ENCODE measurements around the gene SLCO4A1. TPM values are rescaled to one million over a fixed set of nuclear protein-coding genes. Genes with fewer than 3 reads are reported as not detected.
A peak's percentile ranks its signal among the peaks of the same experiment; 100 is the strongest.

SLCO4A1 gene
- total RNA-seq, 2 experiments from 2014 or later = 66.5 to 68.4 TPM

GRCh38 chr20:62684981-62685380 lies 42.7 kb downstream of the SLCO4A1 start:
- DNase-seq (no peak), ATAC-seq (no peak)
- intact Hi-C loops (cut with micrococcal nuclease) = no loop called here
- POLR2A ChIA-PET = no interaction called here
- no peak overlapping the region for H3K4me3 Mint-ChIP-seq
- H3K27me3 Mint-ChIP-seq = peaks cover 13% of the 10 kb centered on the region
- CTCF ChIA-PET = interaction anchor here (1.3 to 1.5 kb wide), 2 partner anchors 25 to 106 kb away, joined by 3 to 9 read pairs; no protein-coding TSS in a partner anchor
- TF ChIP-seq, protein P1, sequence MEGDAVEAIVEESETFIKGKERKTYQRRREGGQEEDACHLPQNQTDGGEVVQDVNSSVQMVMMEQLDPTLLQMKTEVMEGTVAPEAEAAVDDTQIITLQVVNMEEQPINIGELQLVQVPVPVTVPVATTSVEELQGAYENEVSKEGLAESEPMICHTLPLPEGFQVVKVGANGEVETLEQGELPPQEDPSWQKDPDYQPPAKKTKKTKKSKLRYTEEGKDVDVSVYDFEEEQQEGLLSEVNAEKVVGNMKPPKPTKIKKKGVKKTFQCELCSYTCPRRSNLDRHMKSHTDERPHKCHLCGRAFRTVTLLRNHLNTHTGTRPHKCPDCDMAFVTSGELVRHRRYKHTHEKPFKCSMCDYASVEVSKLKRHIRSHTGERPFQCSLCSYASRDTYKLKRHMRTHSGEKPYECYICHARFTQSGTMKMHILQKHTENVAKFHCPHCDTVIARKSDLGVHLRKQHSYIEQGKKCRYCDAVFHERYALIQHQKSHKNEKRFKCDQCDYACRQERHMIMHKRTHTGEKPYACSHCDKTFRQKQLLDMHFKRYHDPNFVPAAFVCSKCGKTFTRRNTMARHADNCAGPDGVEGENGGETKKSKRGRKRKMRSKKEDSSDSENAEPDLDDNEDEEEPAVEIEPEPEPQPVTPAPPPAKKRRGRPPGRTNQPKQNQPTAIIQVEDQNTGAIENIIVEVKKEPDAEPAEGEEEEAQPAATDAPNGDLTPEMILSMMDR (IDR thresholded peaks at IDR 0.05) = no peak
- no peaks in the 10 kb centered on the region for H3K36me3 Mint-ChIP-seq (ENCODE audit: low read depth)
- peaks cover 4% of the 10 kb centered on the region for H3K9me3 Mint-ChIP-seq
- no peak overlapping the region for H3K27ac Mint-ChIP-seq
- H3K4me1 Mint-ChIP-seq (ENCODE audit: low read depth) = peaks cover 4% of the 10 kb centered on the region

DNA sequence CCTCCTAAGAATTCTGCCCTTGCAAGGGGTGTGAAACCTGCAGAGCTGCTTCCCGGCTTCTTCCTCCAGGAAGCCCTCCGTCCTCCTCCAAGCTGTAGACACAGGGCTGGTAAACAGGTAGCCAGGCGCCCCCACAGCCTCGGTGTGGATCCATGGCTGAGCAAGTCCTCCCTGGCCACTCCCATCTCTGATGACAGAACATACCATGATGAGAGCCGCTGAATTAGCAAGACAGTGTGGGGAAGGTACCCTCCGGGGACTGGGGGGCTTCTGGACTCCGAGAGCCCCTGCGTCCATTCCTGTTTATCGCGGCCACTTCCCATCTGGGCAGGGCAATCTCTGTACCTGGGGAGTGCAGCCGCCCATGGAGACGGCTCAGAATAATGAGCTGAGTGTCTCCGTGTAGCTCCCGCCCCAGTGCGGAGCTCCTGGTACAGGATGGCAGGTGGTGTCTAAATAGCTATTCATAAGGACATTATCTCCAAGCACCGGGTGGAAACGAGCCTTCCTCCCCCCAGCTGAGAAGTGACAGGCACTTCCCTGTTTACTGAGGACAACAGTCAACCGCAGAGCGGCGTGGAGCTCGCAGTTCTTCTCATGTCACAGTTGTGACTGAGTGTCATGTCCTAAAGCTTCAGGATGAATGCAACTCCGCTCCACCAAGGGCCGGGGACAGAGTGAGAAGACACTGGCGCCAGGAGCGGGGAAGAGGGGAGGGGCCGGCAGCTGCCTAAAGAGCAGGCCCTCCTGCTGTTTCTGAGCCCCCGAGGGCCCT lies 43.7 kb downstream of the SLCO4A1 start:
- Mint-ChIP-seq H3K36me3 (ENCODE audit: low read depth) (no peaks in the 10 kb centered on the region), H3K27me3 (peaks cover 13% of the 10 kb centered on the region), H3K4me3 (no peak overlapping the region), H3K27ac (no peak overlapping the region), H3K9me3 (no peaks in the 10 kb centered on the region), H3K4me1 (ENCODE audit: low read depth) (peaks cover 4% of the 10 kb centered on the region)
- peak; percentile 26 for DNase-seq
- CTCF ChIA-PET = interaction anchor here (1.1 to 1.5 kb wide), 4 partner anchors 26 to 132 kb away, joined by 3 to 9 read pairs (median 3); no protein-coding TSS in a partner anchor
- TF ChIP-seq, protein P1 (IDR thresholded peaks at IDR 0.05) = no peak
- intact Hi-C loops (cut with micrococcal nuclease) = no loop called here
- POLR2A ChIA-PET = interaction anchor here (0.8 kb wide), 1 partner anchor 13 kb away, joined by 3 read pairs; no protein-coding TSS in a partner anchor
- ATAC-seq = peak; percentile 49

- peaks cover 8% of the 10 kb centered on the region for H3K4me1 Mint-ChIP-seq (ENCODE audit: low read depth)
- H3K27me3 Mint-ChIP-seq = peaks cover 15% of the 10 kb centered on the region
- no peak for ATAC-seq
- H3K4me3 Mint-ChIP-seq = no peak overlapping the region
- intact Hi-C loops (cut with micrococcal nuclease) = no loop called here
- no peaks in the 10 kb centered on the region for H3K36me3 Mint-ChIP-seq (ENCODE audit: low read depth)
- ChIA-PET CTCF (no interaction called here), POLR2A (interaction anchor here (0.8 kb wide), 1 partner anchor 14 kb away, joined by 3 read pairs; no protein-coding TSS in a partner anchor)
- TF ChIP-seq, protein P1 (IDR thresholded peaks at IDR 0.05) = no peak
- no peaks in the 10 kb centered on the region for H3K9me3 Mint-ChIP-seq
- H3K27ac Mint-ChIP-seq = no peak overlapping the region
- no peak for DNase-seq
Observed at GRCh38 chr20:62686869-62687830, 44.8 kb downstream of the SLCO4A1 start.

DNA sequence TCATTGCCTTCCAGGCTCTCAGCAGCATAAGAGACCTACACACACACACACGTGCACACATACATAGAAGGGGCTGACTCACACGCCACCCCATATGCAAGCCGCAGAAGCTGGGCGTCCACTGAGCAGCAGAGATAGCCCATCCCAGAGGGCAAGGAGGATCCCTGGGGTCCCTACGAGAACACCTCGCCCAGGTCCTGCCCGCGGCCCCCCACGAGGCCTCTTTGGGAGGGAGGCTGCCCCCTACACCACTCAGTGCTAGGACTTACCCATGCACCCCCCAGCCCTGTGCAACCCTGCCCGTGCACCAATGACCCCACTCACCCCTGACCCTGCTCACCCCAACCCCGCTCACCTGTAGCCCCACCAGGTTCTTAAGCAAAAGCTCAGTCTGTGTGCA lies 45.8 kb downstream of the SLCO4A1 start:
- no peak overlapping the region for H3K27ac Mint-ChIP-seq
- POLR2A ChIA-PET = no interaction called here
- peaks cover 8% of the 10 kb centered on the region for H3K4me1 Mint-ChIP-seq (ENCODE audit: low read depth)
- ATAC-seq = no peak
- DNase-seq = no peak
- H3K4me3 Mint-ChIP-seq = no peak overlapping the region
- intact Hi-C loops (cut with micrococcal nuclease) = no loop called here
- TF ChIP-seq, protein P1 (IDR thresholded peaks at IDR 0.05) = no peak
- H3K9me3 Mint-ChIP-seq = no peaks in the 10 kb centered on the region
- CTCF ChIA-PET = no interaction called here
- H3K27me3 Mint-ChIP-seq = peaks cover 15% of the 10 kb centered on the region
- H3K36me3 Mint-ChIP-seq (ENCODE audit: low read depth) = no peaks in the 10 kb centered on the region
